ENCODE measurements around the gene INO80.

Gene INO80

DNA sequence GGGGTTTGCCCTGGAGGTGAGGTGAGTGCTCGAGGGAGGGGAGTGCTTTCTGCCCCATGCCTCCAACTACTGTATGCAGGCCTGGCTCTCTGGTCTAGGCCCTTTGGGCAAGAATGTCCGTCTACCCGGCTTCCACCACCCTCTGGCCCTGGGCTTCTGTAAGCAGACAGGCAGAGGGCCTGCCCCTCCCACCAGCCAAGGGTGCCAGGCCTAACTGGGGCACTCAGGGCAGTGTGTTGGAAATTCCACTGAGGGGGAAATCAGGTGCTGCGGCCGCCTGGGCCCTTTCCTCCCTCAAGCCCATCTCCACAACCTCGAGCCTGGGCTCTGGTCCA lies 177.6 kb downstream of the INO80 start:
- TF ChIP-seq, protein P1, sequence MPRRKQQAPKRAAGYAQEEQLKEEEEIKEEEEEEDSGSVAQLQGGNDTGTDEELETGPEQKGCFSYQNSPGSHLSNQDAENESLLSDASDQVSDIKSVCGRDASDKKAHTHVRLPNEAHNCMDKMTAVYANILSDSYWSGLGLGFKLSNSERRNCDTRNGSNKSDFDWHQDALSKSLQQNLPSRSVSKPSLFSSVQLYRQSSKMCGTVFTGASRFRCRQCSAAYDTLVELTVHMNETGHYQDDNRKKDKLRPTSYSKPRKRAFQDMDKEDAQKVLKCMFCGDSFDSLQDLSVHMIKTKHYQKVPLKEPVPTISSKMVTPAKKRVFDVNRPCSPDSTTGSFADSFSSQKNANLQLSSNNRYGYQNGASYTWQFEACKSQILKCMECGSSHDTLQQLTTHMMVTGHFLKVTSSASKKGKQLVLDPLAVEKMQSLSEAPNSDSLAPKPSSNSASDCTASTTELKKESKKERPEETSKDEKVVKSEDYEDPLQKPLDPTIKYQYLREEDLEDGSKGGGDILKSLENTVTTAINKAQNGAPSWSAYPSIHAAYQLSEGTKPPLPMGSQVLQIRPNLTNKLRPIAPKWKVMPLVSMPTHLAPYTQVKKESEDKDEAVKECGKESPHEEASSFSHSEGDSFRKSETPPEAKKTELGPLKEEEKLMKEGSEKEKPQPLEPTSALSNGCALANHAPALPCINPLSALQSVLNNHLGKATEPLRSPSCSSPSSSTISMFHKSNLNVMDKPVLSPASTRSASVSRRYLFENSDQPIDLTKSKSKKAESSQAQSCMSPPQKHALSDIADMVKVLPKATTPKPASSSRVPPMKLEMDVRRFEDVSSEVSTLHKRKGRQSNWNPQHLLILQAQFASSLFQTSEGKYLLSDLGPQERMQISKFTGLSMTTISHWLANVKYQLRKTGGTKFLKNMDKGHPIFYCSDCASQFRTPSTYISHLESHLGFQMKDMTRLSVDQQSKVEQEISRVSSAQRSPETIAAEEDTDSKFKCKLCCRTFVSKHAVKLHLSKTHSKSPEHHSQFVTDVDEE (CRISPR knock-in tag; IDR thresholded peaks at IDR 0.05): no peak
- TF ChIP-seq, protein P2, sequence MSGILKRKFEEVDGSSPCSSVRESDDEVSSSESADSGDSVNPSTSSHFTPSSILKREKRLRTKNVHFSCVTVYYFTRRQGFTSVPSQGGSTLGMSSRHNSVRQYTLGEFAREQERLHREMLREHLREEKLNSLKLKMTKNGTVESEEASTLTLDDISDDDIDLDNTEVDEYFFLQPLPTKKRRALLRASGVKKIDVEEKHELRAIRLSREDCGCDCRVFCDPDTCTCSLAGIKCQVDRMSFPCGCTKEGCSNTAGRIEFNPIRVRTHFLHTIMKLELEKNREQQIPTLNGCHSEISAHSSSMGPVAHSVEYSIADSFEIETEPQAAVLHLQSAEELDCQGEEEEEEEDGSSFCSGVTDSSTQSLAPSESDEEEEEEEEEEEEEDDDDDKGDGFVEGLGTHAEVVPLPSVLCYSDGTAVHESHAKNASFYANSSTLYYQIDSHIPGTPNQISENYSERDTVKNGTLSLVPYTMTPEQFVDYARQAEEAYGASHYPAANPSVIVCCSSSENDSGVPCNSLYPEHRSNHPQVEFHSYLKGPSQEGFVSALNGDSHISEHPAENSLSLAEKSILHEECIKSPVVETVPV (CRISPR knock-in tag; IDR thresholded peaks at IDR 0.05): no peak
- TF ChIP-seq ZFP30 (CRISPR knock-in tag; IDR thresholded peaks at IDR 0.05): no peak
- no peak for TF ChIP-seq CSDC2 (CRISPR knock-in tag; IDR thresholded peaks at IDR 0.05)
- TF ChIP-seq, protein P3, sequence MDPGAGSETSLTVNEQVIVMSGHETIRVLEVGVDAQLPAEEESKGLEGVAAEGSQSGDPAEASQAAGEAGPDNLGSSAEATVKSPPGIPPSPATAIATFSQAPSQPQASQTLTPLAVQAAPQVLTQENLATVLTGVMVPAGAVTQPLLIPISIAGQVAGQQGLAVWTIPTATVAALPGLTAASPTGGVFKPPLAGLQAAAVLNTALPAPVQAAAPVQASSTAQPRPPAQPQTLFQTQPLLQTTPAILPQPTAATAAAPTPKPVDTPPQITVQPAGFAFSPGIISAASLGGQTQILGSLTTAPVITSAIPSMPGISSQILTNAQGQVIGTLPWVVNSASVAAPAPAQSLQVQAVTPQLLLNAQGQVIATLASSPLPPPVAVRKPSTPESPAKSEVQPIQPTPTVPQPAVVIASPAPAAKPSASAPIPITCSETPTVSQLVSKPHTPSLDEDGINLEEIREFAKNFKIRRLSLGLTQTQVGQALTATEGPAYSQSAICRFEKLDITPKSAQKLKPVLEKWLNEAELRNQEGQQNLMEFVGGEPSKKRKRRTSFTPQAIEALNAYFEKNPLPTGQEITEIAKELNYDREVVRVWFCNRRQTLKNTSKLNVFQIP (CRISPR knock-in tag; IDR thresholded peaks at IDR 0.05; ENCODE audit: borderline replicate concordance, low read depth): no peak
- no peak for TF ChIP-seq BACH2 (CRISPR knock-in tag; IDR thresholded peaks at IDR 0.05; ENCODE audit: borderline replicate concordance)
- no peak for TF ChIP-seq GLIS3 (CRISPR knock-in tag; IDR thresholded peaks at IDR 0.05)
- no peak for TF ChIP-seq OSR1 (CRISPR knock-in tag; IDR thresholded peaks at IDR 0.05)
- no peak for TF ChIP-seq SNAI2 (CRISPR knock-in tag; IDR thresholded peaks at IDR 0.05)
- TF ChIP-seq ISL1 (CRISPR knock-in tag; IDR thresholded peaks at IDR 0.05): no peak
- no peak for TF ChIP-seq TCF4 (CRISPR knock-in tag; IDR thresholded peaks at IDR 0.05; ENCODE audit: borderline replicate concordance)
- no peak for ATAC-seq

DNA sequence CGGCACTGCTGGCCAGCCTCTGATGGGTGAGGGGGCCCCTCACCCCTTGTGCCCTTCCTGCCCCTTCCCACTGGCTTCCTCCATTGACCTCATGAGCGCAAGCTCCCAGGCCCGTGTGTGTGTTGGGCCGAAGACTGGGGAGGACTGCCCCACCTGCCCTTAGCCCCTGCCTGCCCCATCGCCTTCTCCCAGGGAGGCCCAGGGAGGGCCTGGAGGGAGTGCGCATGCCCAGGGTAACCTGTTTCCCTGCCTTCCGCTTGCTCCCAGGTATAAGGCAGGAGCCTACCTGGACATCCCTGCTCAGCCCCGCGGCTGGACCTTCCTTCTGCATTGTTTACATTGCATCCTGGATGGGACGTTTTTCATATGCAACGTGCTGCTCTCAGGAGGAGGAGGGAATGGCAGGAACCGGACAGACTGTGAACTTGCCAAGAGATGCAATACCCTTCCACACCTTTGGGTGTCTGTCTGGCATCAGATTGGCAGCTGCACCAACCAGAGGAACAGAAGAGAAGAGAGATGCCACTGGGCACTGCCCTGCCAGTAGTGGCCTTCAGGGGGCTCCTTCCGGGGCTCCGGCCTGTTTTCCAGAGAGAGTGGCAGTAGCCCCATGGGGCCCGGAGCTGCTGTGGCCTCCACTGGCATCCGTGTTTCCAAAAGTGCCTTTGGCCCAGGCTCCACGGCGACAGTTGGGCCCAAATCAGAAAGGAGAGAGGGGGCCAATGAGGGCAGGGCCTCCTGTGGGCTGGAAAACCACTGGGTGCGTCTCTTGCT lies 178.1 kb downstream of the INO80 start:
- TF ChIP-seq ZNF8 (CRISPR knock-in tag; IDR thresholded peaks at IDR 0.05) (no peak), SNAI2 (CRISPR knock-in tag; IDR thresholded peaks at IDR 0.05) (no peak), CSDC2 (CRISPR knock-in tag; IDR thresholded peaks at IDR 0.05) (no peak), ZNF565 (CRISPR knock-in tag; conservative IDR thresholded peaks at IDR 0.05; ENCODE audit: low read depth) (no peak), RARB (CRISPR knock-in tag; IDR thresholded peaks at IDR 0.05) (no peak), ZFP30 (CRISPR knock-in tag; IDR thresholded peaks at IDR 0.05) (no peak), OSR1 (CRISPR knock-in tag; IDR thresholded peaks at IDR 0.05) (no peak), TCF4 (CRISPR knock-in tag; IDR thresholded peaks at IDR 0.05; ENCODE audit: borderline replicate concordance) (no peak), ZFP3 (CRISPR knock-in tag; IDR thresholded peaks at IDR 0.05) (no peak), ZC3H10 (CRISPR knock-in tag; IDR thresholded peaks at IDR 0.05) (no peak), GLIS3 (CRISPR knock-in tag; IDR thresholded peaks at IDR 0.05) (no peak), ISL1 (CRISPR knock-in tag; IDR thresholded peaks at IDR 0.05) (no peak), ARNTL (CRISPR knock-in tag; IDR thresholded peaks at IDR 0.05; ENCODE audit: borderline replicate concordance, low read depth) (no peak), BACH2 (CRISPR knock-in tag; IDR thresholded peaks at IDR 0.05; ENCODE audit: borderline replicate concordance) (no peak)
- TF ChIP-seq, protein P4, sequence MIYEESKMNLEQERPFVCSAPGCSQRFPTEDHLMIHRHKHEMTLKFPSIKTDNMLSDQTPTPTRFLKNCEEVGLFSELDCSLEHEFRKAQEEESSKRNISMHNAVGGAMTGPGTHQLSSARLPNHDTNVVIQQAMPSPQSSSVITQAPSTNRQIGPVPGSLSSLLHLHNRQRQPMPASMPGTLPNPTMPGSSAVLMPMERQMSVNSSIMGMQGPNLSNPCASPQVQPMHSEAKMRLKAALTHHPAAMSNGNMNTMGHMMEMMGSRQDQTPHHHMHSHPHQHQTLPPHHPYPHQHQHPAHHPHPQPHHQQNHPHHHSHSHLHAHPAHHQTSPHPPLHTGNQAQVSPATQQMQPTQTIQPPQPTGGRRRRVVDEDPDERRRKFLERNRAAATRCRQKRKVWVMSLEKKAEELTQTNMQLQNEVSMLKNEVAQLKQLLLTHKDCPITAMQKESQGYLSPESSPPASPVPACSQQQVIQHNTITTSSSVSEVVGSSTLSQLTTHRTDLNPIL (CRISPR knock-in tag; IDR thresholded peaks at IDR 0.05; ENCODE audit: low read depth): no peak
- TF ChIP-seq, protein P1 (CRISPR knock-in tag; IDR thresholded peaks at IDR 0.05): no peak
- ATAC-seq: peak; percentile 70
